ENCODE data around the gene RARB. TPM values are rescaled to one million over a fixed set of nuclear protein-coding genes. Genes with fewer than 3 reads are reported as not detected.

The RARB gene
- total and polyA plus RNA-seq, 2 experiments from 2014 or later: 0.14 to 0.42 TPM

GRCh38 chr3:25633919-25634318, 205.9 kb downstream of the RARB start:
- no peaks in the 10 kb centered on the region for H3K9me3 Mint-ChIP-seq
- no peak overlapping the region for H3K4me3 Mint-ChIP-seq
- TF ChIP-seq STAT1 (IDR thresholded peaks at IDR 0.05; ENCODE audit: unreplicated experiment): no peak
- TF ChIP-seq REST (IDR thresholded peaks at IDR 0.05; ENCODE audit: unreplicated experiment): no peak
- TF ChIP-seq, protein P1, sequence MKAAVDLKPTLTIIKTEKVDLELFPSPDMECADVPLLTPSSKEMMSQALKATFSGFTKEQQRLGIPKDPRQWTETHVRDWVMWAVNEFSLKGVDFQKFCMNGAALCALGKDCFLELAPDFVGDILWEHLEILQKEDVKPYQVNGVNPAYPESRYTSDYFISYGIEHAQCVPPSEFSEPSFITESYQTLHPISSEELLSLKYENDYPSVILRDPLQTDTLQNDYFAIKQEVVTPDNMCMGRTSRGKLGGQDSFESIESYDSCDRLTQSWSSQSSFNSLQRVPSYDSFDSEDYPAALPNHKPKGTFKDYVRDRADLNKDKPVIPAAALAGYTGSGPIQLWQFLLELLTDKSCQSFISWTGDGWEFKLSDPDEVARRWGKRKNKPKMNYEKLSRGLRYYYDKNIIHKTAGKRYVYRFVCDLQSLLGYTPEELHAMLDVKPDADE (IDR thresholded peaks at IDR 0.05): no peak
- TF ChIP-seq, protein P2, sequence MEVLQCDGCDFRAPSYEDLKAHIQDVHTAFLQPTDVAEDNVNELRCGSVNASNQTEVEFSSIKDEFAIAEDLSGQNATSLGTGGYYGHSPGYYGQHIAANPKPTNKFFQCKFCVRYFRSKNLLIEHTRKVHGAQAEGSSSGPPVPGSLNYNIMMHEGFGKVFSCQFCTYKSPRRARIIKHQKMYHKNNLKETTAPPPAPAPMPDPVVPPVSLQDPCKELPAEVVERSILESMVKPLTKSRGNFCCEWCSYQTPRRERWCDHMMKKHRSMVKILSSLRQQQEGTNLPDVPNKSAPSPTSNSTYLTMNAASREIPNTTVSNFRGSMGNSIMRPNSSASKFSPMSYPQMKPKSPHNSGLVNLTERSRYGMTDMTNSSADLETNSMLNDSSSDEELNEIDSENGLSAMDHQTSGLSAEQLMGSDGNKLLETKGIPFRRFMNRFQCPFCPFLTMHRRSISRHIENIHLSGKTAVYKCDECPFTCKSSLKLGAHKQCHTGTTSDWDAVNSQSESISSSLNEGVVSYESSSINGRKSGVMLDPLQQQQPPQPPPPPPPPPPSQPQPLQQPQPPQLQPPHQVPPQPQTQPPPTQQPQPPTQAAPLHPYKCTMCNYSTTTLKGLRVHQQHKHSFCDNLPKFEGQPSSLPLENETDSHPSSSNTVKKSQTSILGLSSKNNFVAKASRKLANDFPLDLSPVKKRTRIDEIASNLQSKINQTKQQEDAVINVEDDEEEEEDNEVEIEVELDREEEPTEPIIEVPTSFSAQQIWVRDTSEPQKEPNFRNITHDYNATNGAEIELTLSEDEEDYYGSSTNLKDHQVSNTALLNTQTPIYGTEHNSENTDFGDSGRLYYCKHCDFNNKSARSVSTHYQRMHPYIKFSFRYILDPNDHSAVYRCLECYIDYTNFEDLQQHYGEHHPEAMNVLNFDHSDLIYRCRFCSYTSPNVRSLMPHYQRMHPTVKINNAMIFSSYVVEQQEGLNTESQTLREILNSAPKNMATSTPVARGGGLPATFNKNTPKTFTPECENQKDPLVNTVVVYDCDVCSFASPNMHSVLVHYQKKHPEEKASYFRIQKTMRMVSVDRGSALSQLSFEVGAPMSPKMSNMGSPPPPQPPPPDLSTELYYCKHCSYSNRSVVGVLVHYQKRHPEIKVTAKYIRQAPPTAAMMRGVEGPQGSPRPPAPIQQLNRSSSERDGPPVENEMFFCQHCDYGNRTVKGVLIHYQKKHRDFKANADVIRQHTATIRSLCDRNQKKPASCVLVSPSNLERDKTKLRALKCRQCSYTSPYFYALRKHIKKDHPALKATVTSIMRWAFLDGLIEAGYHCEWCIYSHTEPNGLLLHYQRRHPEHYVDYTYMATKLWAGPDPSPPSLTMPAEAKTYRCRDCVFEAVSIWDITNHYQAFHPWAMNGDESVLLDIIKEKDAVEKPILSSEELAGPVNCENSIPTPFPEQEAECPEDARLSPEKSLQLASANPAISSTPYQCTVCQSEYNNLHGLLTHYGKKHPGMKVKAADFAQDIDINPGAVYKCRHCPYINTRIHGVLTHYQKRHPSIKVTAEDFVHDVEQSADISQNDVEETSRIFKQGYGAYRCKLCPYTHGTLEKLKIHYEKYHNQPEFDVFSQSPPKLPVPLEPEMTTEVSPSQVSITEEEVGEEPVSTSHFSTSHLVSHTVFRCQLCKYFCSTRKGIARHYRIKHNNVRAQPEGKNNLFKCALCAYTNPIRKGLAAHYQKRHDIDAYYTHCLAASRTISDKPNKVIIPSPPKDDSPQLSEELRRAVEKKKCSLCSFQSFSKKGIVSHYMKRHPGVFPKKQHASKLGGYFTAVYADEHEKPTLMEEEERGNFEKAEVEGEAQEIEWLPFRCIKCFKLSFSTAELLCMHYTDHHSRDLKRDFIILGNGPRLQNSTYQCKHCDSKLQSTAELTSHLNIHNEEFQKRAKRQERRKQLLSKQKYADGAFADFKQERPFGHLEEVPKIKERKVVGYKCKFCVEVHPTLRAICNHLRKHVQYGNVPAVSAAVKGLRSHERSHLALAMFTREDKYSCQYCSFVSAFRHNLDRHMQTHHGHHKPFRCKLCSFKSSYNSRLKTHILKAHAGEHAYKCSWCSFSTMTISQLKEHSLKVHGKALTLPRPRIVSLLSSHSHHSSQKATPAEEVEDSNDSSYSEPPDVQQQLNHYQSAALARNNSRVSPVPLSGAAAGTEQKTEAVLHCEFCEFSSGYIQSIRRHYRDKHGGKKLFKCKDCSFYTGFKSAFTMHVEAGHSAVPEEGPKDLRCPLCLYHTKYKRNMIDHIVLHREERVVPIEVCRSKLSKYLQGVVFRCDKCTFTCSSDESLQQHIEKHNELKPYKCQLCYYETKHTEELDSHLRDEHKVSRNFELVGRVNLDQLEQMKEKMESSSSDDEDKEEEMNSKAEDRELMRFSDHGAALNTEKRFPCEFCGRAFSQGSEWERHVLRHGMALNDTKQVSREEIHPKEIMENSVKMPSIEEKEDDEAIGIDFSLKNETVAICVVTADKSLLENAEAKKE (CRISPR knock-in tag; IDR thresholded peaks at IDR 0.05): no peak
- no peak for TF ChIP-seq NANOG (IDR thresholded peaks at IDR 0.05; ENCODE audit: borderline replicate concordance)
- TF ChIP-seq EZH2phosphoT487 (IDR thresholded peaks at IDR 0.05; ENCODE audit: unreplicated experiment): no peak
- no peak for TF ChIP-seq CTCF (conservative IDR thresholded peaks at IDR 0.05; ENCODE audit: low read depth in 2 of 2)
- no peak for TF ChIP-seq ZNF114 (CRISPR knock-in tag; IDR thresholded peaks at IDR 0.05)
- no peak for TF ChIP-seq POLR2AphosphoS5 (IDR thresholded peaks at IDR 0.05; ENCODE audit: low read depth)
- no peak for TF ChIP-seq ZNF331 (CRISPR knock-in tag; IDR thresholded peaks at IDR 0.05; ENCODE audit: low read depth)
- H3K27ac ChIP-seq (ENCODE audit: low read depth): no peak overlapping the region
- peaks cover 40% of the 10 kb centered on the region; the same call in 2 of the 3 replicates for H3K36me3 Mint-ChIP-seq (ENCODE audit: low read depth)
- no peaks in the 10 kb centered on the region for H3K79me2 ChIP-seq (replicated peaks; ENCODE audit: insufficient read depth)
- H3K4me2 ChIP-seq: peak overlapping the region; percentile 5
- peaks cover 18% of the 10 kb centered on the region; the same call in 1 of the 2 replicates for H3K4me1 ChIP-seq (ENCODE audit: insufficient read depth)
- H4K20me1 ChIP-seq (replicated peaks; ENCODE audit: insufficient read depth): no peaks in the 10 kb centered on the region
- DNase-seq (ENCODE audit: low spot score) (no peak), ATAC-seq (no peak)
- H3K4me3 ChIP-seq: no peak overlapping the region
- H3K9me2 ChIP-seq (ENCODE audit: insufficient read depth): no peaks in the 10 kb centered on the region
- H3K4me1 Mint-ChIP-seq: peaks cover 15% of the 10 kb centered on the region
- no peaks in the 10 kb centered on the region for H3F3A ChIP-seq (replicated peaks; ENCODE audit: low read depth)
- no peaks in the 10 kb centered on the region for H3K27me3 ChIP-seq (ENCODE audit: insufficient read depth)
- H3K36me3 ChIP-seq (ENCODE audit: insufficient read depth): peaks cover 14% of the 10 kb centered on the region; the same call in 1 of the 2 replicates
- H3K27me3 Mint-ChIP-seq (ENCODE audit: insufficient read depth, low read depth, poor library complexity): no peaks in the 10 kb centered on the region
- H2AFZ ChIP-seq: no peak overlapping the region
- H3K27ac Mint-ChIP-seq: peak overlapping the region; percentile 71; the same call in 1 of the 2 replicates

Measured in GM23338 (cell line).